GM19043 (cell line): ENCODE results near the gene IQGAP2.

Source experiments
- ATAC-seq: cut with Tn5 transposase; IDR thresholded peaks from one replicate; pipeline ENCODE4 v1.9.1; 2021; ENCODE audit warnings: low read depth; ENCODE audit not compliant: unreplicated experiment

Gene IQGAP2

DNA sequence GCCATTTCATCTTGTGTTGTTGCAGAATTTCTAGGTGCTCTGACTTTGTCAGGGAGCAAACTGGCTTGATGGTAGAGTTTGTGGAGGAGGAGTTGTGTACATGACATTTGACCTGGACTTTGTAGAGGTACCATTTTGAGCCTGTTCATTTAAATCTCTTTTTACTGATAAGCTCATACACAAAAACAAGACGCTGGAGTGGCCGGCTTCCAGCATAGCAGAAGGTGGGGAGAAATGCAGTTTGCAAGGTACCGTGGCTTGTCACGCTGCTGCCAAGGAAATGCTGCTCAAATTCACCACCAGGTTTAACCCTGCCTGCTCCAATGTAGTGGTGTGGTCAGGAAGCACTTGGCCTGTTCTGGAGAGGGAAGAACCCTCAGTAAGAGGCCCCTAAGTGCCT, 18.9 kb upstream of the IQGAP2 start:
- ATAC-seq, result no peak

DNA sequence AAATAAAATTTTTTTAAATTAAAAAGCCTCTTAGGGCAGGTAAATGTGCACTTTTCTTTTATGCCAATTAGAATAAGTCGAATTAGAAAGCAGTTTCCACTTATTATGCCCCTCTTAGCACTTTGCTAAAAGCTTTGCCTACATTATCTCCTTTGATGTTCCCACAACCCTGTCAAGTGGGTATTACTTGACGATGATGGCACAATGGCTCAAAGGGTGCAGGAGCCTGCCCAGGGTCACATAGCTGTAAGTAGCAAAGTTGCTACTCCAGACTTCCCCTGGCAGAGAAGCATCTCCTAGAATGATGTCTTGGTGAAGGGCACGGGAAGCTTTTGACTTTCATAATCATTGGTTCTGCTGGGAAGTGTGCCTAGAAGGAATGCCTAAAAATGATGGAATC, 18.4 kb upstream of the IQGAP2 start:
- no peak for ATAC-seq

DNA sequence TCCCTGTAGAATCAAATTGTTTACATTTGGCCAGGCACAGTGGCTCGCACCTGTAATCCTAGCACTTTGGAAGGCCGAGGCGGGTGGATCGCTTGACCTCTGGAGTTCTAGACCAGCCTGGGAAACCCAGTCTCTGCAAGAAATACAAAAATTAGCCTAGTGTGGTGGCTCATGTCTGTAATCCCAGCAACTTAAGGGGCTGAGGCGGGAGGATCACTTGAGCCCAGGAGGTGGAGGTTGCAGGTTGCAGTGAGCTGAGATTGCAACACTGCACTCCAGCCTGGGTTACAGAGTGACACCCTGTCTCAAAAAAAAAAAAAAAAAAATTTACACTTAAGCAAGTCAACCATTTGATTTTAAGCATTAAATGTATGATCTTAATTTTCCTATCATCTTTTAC, 17.5 kb upstream of the IQGAP2 start:
- ATAC-seq, result no peak

DNA sequence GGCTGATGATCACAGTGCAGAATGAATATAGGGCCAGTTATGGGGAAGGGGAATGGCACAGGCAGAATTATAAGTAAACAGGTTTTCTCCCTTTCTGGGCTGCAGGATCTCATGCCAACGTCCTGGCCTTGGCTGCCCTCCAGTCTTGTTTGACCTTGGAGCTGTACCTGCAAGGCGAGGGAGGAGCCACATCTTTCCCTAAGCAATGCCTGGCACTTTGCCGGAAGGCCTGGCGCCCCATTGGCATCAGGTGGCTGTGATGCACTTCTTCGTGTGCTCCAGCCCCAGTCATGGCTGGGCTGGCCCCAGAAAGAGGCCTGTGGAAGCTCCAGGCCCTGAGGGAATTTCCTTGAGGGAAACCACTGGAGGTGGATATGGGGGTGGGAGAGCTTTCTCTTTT, 16.7 kb upstream of the IQGAP2 start:
- no peak for ATAC-seq

DNA sequence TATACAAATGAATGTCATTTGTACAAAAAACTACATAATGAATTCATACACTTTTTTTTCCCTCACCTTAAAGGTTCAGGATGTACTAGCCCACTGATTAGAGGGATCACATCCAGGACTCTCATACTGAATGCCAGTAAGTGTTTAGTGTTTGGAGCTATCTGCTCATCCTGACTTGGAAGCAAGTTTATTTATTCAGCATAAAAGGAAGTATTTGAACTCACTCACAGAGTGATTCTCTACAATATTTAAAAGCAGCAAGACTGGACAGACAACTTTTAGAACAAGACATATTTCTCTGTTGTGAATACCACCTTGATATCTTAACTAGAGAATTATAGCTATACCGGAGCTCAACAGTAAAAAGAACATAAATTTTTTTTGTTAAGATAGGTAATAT, 14.8 kb upstream of the IQGAP2 start:
- no peak for ATAC-seq

DNA sequence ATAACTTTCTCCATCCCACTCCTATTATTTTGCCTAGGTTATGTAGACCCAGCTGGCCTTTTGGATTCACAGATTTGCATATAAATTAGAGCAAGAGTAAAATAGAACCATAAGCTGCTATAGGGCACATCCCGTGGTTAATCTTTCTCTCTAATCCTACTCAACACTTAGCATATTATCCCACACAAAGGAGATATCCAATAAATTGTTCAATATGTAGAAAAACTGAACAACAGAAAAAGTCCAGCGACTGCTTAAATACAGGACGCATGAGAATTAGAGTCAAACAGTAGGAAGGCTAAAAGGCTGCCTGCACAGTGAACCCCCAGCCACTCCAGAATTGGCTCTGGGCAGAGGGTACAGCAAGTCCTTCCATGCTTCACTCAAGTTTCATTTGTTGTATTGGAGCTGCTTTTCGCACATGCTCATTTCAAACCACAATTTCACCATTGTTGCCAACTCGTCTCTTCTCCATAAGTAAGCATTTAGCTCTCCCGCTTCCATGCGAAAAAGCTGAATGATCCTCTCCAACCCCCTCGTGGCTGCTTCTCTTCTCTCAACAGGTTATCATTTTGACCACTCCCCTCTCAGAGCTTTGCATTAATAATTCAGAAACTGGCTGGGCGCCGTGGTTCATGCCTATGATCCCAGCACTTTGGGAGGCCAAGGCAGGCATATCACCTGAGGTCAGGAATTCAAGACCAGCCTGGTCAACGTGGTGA, 14.1 kb upstream of the IQGAP2 start:
- no peak for ATAC-seq

DNA sequence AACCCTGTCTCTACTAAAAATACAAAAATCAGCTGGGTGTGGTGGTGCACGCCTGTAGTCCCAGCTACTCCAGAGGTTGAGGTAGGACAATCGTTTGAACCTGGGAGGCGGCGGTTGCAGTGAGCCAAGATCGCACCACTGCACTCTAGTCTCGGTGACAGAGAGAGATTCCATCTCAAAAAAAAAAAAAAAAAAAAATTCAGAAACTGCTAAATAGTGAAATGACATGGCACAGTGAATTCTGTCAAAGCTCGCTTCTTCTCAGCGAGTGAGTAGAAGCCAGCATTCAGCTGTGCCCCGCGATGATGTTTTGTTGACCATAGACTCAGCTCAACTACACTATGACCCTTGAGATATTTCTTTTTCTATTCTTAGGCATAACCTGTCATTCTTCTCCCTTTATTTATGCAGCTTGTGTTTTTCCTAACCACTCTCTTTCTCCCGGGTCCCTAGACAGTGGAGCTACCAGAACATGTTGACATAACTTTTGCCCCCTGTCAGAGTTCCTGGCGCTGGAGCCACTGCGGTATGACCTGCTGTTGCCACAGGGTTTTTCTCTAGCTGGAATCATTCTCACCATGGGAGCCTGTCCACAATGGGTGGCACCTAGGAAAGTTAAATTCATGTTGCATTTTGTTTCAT, 13.5 kb upstream of the IQGAP2 start:
- no peak for ATAC-seq

DNA sequence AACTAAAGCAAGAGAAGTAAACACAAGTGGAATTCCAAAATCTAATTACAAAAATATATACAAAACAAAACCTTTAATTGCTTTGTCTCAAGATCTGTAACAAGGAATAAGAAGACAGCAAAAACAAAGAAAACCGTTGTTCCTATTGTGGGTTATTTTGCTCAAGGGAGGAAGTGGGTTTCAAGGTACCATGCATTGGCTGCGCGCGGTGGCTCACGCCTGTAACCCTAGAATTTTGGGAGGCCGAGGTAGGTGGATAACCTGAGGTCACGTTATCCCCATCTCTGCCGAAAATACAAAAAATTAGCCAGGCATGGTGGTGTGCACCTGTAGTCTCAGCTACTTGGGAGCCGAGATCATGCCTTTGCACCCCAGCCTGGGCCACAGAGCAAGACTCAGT, 12.1 kb upstream of the IQGAP2 start:
- no peak for ATAC-seq

DNA sequence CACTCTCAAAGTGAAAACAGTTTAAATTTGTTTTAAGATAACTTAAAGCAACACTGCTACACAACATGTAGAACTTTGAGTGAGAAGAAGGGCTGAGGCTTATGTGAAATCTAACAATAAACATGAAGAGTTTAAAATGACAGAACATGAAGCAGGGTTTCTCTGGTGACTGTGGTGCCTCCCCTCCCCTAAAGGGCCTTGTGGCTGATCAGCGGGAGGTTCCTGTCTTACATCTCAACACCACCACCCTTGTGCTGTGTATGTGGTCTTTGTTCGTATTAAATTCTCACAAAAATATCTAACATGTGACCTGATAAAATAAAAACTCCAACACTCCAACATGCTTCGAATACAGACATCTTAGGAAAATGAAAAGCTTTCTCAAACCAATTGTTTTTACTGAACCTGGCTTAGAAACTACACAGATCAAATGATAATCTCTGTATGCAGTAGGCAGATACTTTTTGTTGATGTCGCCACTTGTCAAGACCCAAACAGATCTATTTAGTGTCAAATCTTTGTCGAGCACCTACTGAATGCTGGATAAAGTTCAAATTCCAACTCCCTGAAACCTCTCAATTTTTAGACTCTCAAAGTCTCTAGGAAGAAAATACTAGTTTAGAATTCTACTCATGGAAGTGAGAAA, 9.9 kb upstream of the IQGAP2 start:
- ATAC-seq, result no peak

DNA sequence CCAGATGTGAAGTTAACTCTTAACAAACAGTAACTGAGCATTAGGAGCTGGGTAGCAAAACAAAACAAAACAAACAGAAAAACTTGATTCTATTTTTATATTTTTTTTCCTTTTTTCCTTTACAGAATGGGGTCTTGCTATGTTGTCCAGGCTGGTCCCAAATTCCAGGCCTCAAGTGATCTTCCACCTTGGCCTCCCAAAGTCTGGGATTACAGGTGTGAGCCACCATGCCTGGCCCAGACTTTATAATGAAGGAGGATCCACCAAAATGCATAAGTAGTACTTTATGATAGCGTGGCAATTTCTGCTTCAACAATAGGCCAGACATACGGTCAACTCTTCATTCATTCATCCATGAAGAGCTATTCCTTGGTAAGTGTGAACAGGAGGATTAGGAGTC, 5.9 kb upstream of the IQGAP2 start:
- ATAC-seq, result no peak

DNA sequence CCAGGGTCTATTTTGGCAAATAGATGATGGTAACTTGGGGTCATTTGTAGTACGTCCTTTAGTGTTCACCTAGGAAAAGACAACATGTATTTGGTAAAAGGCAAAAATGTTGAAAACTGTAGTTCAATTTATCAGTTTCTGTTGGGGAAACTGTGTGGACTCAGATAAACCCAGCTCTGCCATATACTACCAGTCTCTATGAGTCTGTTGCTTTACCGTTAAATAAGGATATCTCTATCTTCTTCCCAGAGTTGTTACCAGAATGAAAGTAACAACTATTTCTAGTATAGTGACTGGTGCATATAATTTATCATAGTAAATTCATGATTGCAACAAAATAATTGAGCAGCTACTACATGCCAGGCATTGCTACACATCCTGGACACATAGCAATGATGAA, 3.8 kb upstream of the IQGAP2 start:
- ATAC-seq, result no peak

DNA sequence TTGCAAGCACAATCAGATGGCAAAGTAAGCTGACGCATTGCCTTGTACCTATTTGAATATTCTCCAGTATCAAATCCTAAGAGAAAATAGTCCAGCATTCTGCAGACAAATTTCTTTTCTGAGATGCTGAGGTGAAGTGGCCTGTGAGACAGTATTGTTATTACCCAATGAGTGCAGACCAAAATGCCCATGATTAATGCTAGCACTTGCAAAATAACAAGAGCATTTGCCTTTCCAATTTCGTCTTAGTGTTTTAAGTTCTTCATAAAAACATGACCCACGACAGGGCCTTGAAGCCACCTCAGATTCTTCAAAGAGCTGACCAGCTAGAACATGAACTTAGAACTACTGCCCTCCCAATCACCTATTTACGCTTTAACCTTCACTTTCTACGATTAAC, 2.6 kb upstream of the IQGAP2 start:
- no peak for ATAC-seq

DNA sequence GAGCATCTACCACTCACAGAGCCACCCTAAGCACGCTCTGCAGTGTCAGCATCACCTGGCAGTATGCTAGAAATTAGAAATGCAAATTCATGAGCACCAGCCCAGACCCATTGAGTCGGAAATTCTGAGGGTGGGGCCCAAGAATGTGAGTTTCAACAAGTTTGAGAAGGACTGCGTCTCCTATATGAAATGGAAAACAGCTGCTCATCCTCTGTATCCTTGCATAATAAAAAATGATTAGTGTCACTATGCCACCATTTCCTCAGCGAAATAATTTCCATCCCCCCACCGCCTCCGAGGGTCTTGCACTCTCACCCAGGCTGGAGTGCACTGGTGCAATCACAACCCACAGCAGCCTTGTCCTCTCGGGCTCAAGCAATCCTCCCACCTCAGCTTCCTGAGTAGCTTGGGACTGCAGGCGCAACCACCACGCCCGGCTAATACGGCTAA, 1.3 kb upstream of the IQGAP2 start:
- ATAC-seq, result peak; percentile 22

DNA sequence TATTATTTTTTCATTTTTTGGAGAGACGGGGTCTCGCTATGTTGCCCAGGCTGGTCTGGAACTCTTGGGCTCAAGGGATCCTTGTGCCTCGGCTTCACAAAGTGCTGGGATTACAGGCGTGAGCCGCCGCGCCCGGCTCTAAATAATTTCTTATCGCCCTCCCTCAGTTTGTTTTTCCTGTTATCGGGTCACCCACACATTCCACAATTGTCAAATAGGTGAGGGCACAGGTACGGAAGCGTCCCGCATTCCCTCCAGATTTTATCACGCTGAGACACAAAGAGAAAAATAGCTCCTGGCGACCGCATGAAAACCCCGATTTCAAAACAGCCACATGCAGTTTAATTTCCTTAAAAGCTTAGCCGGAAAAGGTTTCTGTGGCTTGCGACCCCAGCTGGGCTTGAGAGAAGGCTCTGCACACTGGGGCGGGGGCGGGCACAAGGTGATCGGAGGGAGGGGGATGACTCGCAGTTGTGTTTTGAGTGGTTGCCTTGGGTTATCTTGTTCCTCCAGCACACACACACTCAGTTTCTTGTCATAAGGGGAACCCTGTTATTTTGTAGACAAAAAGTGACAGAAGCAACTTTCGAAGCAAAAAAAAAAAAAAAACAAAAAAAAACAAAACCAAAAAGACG, 717 bp upstream of the IQGAP2 start:
- ATAC-seq, result peak; percentile 39

DNA sequence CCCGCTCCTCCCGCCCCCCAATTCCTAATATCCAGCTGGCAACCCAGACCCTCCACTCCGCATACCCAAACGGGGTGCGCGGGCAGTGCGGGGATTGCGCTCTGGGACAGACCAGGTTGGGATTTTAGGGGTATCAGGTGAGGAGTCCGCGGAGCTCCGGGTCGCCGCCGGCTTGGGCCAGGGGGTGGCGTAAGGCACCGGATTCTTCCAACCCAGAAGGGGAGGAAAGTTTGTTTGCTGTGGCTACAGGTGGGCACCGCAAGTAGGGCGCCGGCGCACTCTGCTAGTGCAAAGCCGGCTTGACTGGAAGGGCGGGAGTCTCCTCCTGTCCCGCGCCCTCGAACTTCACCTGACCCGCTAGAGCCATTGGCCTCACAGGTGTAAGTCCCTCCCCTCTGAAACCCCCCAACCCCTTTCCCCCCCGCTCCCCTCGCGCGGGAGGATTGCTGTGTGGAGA, 709 bp downstream of the IQGAP2 start:
- ATAC-seq, result peak; percentile 17

DNA sequence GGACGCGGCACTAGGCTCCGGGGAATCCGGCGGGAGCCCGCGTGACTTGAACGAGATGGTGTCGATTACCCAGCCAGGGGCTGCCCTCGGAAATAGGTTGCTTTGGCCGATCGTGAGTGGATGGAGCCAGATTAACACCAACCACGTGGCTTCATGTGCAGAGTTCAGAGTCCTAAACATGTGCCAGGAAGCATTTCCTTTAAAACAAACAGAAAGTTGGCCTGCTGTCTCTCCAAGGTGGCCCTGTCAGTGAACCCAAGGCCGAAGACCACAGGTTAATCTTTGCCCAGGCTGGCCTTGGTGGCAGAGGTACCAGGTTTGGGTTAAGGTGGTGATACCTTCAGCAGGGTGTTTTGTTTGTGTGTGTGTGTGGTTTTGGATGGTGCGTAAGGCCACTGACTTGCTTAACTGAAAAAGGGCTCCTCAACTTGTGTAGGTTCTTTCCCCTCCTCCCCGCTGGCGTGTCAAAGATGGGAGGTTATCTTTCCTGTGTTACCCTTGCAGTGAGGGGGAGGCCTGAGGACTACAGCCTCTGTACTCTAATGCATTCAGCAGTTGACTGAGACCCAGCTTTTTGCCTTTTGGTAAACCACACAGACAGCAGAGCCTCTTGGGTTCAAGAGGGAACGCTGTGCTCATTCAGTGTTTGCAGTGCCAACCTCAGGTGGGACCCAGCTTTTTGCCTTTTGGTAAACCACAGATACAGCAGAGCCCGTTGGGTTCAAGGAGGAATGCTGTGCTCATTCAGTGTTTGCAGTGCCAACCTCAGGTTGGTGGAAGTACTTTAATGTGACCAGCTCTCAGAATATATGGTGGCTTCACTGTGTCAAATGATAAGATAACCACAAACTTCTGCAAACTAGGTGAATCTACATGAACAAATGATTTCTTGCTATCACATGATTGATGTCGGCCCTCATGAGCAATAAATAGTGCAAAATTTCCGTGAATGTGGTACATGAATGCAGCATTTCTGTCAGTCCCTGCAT, 1.4 kb downstream of the IQGAP2 start:
- peak; percentile 24 for ATAC-seq

DNA sequence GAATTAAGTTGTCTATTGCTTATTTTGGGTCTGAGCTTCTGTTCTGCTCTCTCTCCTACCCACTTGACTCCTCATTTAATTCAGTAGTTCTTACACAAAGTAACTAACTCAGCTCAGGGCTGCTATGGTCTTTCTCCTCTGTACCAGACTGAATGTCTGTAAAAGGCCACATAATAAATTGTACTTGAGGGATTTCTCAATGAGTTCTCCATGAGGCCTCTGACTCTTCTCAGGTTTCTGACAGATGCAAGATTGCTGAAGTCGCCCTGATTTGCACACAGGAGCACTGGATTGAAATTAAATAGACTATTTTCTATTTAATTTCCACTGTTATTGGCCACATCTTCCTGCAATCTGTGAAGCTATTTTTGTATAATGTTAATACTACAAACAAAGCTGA, 2.9 kb downstream of the IQGAP2 start:
- ATAC-seq, result no peak

DNA sequence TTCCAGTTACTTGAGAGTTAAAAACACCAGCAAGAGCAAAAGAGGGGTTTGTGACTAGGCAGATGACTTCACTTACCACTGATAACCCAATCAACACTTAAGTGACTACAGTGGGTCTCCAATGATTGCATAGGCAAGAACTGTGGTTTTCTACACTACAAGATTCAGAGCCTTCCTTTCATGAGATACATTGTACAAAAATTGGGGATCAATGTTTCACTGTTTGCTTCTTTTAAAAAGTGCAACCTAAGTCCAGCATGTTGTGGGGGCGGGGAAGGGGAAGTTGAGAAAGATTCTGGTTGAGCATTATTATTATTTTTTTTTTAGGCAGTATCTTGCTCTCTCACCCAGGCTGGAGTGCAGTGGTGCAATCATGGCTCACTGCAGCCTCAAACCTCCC, 3.6 kb downstream of the IQGAP2 start:
- ATAC-seq, result no peak

DNA sequence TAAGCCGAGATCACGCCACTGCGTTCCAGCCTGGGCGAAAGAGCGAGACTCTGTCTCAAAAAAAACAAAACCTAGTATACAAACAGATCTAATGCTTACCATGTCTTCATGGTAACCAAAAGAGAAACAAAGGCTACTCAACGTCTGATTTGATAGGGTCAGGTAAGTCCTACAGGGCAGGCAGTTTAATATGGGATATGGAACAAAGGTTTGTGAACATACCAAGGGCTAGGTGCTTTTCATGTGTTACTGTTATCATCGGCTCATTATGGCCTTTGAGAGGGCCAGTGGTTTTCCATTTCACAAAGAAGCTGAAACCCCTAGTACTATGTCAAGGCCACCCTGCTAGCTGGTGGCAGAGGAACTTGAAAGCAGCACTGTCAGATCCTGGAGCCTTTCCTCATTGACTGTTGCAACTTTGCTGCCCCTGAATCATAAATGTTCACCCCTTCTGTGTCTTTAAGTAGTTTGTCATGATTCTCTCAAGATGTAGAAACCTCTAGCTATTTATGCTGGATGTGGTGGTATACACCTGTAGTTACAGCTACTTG, 5.1 kb downstream of the IQGAP2 start:
- ATAC-seq, result no peak

DNA sequence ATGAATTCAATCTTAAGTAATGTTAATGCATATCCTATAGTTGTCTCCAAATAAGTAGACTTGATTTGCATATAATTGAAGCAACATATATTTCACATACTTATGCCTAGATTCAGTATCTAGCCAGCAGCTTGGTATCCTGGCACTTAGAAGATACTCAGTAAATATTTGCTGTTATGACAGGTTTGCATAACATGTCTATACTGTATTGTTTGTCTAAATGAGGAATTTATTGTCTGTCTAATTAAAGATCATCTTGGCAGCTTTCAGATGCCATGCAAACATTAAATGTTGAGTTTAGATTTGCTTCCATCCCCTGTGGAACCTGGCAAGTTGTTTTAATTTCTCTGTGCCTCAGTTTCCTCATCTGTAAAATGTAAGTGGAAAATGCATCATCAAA, 9.4 kb downstream of the IQGAP2 start:
- ATAC-seq, result no peak
